ENCODE measurements around the gene ABI3BP.
A peak's percentile ranks its signal among the peaks of the same experiment; 100 is the strongest.
"Not testable (repeated sequence)": the region's sequence is repeated elsewhere in the genome, so short reads cannot be mapped to it uniquely, and the experiment has no call there.

The ABI3BP gene

GRCh38 chr3:100993309-100993708 lies at the start of gene ABI3BP:
Gene ABI3BP, minus strand, starts transcription at chr3:100993421. Its CDS starts 37 bp downstream, at chr3:100993384.
- DNase-seq (ENCODE audit: low read depth), result peak; percentile 81

- no peak for DNase-seq (ENCODE audit: low read depth)
Observed at GRCh38 chr3:101039285-101039684, 46.1 kb upstream of the ABI3BP start.

GRCh38 chr3:101038880-101039279 lies 45.7 kb upstream of the ABI3BP start:
- no peak for DNase-seq (ENCODE audit: low read depth)

- peak; percentile 37 for DNase-seq (ENCODE audit: low read depth)
Observed at GRCh38 chr3:101038393-101038792, 45.2 kb upstream of the ABI3BP start.

DNA sequence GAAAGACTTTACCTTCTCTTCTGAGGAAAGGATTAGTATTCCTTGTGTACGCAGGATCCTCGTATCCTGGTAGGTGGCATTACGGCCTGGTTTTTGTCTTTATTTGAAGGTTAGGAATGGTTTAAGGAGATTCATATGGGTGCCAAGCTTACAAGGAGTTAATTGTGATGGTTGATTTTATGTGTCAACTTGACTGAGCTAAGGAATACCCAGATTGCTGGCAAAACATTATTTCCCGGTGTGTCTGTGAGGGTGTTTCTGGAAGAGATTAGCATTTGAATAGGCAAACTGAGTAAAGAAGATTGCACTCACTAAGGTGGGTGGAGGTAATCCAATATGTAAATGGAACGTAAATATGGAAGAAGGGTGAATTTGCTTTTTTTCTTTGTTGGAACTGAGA lies 44.4 kb upstream of the ABI3BP start:
- no peak for DNase-seq (ENCODE audit: low read depth)

DNA sequence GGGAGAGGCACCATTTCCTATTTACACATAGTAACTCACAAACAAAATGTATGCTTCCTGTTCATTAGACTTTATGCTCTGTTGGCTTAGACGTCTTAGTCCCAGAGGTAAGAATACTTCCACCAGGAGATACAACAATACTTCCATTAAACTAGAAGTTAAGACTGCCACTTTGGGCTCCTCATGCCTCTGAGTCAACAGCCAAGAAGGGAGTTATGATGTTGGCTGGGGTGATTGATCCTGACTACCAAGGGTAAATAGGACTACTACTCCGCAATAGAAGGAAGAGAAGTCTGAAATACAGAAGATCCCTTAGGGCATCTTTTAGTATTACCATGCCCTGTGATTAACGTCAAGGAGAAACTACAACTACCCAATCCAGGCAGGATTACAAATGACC lies 43.5 kb upstream of the ABI3BP start:
- no peak for DNase-seq (ENCODE audit: low read depth)

DNA sequence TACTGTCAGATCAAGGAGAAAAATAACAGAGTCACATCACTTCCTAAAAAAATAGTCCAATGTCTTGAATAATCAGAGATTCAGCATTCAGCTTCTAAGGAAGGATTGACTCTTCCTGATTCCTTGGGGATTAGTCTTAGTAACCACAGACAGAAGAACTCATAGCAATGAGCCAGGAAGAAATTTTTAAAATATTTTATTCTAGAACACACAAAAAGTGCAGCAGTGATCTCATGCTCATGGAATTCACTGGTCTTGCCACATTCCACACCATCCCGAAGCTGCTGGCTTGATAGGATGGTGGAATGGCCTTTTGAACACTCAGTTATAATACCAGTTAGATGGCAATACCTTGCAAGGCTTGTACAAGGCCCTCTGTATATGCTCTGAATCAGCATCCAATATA lies 43.0 kb upstream of the ABI3BP start:
- peak; percentile 98 for DNase-seq (ENCODE audit: low read depth)

- no peak for DNase-seq (ENCODE audit: low read depth)
Observed at GRCh38 chr3:101027286-101027685, 34.1 kb upstream of the ABI3BP start.

DNA sequence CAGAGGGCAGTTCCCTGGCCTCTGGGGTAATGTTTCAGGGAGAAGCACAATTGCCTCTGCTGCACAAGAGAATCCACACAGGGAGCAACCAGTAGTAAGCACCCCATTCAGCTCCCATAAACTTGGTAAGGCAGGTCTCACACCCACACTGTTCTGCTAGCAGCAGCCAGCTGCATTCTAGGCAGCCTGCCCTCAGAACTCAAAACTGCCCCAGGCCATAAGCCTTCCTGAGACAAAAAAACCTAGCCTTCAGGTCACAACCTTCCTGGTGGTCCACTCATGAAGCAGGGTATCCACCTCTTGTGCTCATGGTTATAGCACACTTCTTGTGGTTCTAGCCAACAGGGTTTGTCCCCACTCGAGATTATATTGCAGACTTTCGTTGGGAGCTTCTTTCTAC lies 33.7 kb upstream of the ABI3BP start:
- no peak for DNase-seq (ENCODE audit: low read depth)

DNA sequence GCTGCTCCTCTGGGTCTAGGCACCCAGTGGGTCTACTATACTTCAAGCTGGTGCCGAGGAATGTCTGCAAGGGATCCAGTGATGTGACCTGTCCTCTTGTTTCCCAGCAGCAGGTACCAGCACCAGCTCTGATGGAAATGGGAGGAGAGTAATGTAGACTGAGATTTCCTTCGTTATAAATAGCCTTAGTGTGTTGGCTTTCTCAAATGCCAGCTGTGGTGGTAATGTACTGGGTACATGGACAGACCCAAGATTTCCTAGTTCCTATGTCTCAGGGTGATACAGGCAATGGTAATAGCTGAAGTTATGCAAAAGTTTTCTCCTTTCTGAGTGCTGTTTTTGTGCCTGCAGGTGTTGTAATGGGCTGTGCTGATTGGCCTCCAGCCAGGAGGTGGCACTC lies 33.0 kb upstream of the ABI3BP start:
- DNase-seq (ENCODE audit: low read depth), result no peak

GRCh38 chr3:101020351-101021015 lies 27.3 kb upstream of the ABI3BP start:
- peak; percentile 11 for DNase-seq (ENCODE audit: low read depth)

- DNase-seq (ENCODE audit: low read depth), result no peak
Observed at GRCh38 chr3:101017017-101017416, 23.8 kb upstream of the ABI3BP start.

DNA sequence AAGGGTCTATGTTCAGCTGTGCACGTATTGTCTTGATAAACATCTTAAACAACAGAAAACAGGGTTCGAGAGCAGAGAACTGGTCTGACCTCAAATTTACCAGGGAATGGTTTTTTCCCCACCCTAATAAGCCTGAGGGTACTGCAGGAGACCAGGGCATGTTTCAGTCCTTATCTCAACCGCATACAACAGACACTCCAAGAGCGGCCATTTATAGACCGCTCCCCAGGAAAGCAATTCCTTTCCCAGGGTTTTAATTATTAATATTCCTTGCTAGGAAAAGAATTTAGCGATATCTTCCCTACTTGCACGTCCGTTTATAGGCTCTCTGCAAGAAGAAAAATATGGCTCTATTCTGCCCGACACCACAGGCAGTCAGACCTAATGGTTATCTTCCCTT lies 19.1 kb upstream of the ABI3BP start:
- DNase-seq (ENCODE audit: low read depth), result not testable (repeated sequence)

- peak; percentile 26 for DNase-seq (ENCODE audit: low read depth)
Observed at GRCh38 chr3:101011136-101011535, 17.9 kb upstream of the ABI3BP start.

GRCh38 chr3:101010296-101010695 lies 17.1 kb upstream of the ABI3BP start:
- DNase-seq (ENCODE audit: low read depth), result peak; percentile 46

GRCh38 chr3:101009386-101009785 lies 16.2 kb upstream of the ABI3BP start:
- no peak for DNase-seq (ENCODE audit: low read depth)

DNA sequence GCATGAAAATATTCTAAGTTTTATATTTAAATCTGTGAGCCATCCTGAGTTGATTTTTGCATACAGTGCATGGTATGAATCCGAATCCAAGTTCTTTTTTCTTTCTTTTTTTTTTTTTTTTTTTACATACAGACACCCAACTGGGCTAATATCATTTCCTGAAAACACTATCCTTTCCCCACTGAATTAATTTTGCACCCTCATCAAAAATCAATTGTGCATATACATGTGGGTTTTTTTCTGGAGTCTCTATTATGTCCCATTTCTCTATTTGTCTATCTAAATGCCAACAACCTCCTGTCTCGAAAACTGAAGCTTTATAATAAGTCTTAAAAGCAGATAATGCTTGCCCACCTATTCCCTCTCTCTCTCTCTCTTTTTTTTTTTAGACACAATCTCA lies 5.9 kb upstream of the ABI3BP start:
- DNase-seq (ENCODE audit: low read depth), result no peak

GRCh38 chr3:100994809-100995208 lies 1.6 kb upstream of the ABI3BP start:
- no peak for DNase-seq (ENCODE audit: low read depth)

- DNase-seq (ENCODE audit: low read depth), result no peak
Observed at GRCh38 chr3:100994187-100994586, 966 bp upstream of the ABI3BP start.

- peak; percentile 63 for DNase-seq (ENCODE audit: low read depth)
Observed at GRCh38 chr3:100992231-100993012, 799 bp downstream of the ABI3BP start.

GRCh38 chr3:100988080-100988479 lies 5.1 kb downstream of the ABI3BP start:
- DNase-seq (ENCODE audit: low read depth), result no peak

DNA sequence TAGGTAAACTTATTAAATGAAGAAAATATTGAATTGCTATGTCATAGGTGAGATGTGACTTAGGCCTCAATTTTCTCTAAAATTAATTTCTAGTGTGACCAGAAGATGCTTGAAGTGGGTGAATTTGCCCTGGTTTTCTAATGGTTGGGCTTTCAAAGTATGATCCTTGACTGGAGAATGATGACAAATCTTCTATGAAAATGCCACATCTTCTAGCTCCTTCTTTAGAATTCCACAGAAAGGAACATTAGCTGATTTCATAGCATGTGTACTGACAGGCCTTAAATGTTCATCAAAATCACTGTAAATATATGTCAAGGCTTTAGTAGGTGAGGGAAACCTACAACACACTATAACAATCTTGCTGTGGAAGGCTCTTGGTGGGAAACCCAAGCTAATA lies 8.9 kb downstream of the ABI3BP start:
- no peak for DNase-seq (ENCODE audit: low read depth)

DNA sequence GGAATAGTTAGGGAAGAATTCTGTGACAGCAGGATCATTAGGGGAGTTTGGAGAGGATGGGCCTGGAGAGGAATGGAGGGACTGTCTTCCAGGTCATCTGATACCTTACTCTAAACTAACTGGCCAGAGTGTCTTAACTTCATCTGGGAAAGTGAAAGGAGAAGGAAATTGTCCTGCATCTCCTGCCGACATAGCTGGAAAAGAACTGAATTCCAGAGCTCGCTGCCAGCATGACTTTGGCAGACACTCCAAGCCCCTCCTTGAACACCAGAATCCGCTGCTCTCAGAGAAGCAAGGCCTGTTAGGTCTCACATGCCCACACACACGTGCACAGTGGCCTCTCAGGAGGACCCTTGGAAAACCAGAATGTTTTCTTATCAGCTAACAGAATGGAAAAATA lies 10.5 kb downstream of the ABI3BP start:
- peak; percentile 21 for DNase-seq (ENCODE audit: low read depth)

All from amniotic epithelial cell (primary cell).